IMR-90 (cell line): ENCODE results near the gene WFDC9. TPM values are rescaled to one million over a fixed set of nuclear protein-coding genes. Genes with fewer than 3 reads are reported as not detected.

Experiments
- ATAC-seq: fragments of 200-7000 bp; cut with Tn5 transposase; 2 replicates; pipeline ENCODE4 v1.9.1; 2020; ENCODE audit warnings: low read depth, mild to moderate bottlenecking, moderate library complexity
- BruUV-seq: library from RNA; stranded (reverse); fragments of 400-500 nt; replicated peaks from 2 replicates; lab custom pipeline; 2021; lab: Mats Ljungman, UMichigan
- CTCF ChIA-PET: fragments of 300-600 bp; formaldehyde crosslinking; extraction: SDS; loops from one replicate; lab custom pipeline; 2021; ENCODE audit warnings: antibody characterized with exemption; lab: Yijun Ruan, JAX
- POLR2A ChIA-PET: fragments of 300-600 bp; sonication (Branson Sonifier 250); formaldehyde crosslinking; loops from one replicate; lab custom pipeline; 2022; ENCODE audit warnings: antibody characterized with exemption; ENCODE audit not compliant: unreplicated experiment; lab: Charles Lee
- DNase-seq: peaks from one replicate; pipeline ENCODE4 v3.0.0; 2013
- H2AFZ ChIP-seq: replicated peaks from 2 replicates; pipeline ENCODE3; 2013; ENCODE audit warnings: low read length, mild to moderate bottlenecking; ENCODE audit not compliant: poor library complexity
- H2AK5ac ChIP-seq: 2 replicates; pipeline ENCODE4 v1.6.1; 2013; ENCODE audit warnings: low read depth, low read length, inconsistent platforms
- H2AK9ac ChIP-seq: replicated peaks from 2 replicates; pipeline ENCODE3; 2013; ENCODE audit warnings: mild to moderate bottlenecking, low read depth, low read length, moderate library complexity; ENCODE audit not compliant: poor library complexity
- H2BK120ac ChIP-seq: 2 replicates; pipeline ENCODE4 v1.6.1; 2013; ENCODE audit warnings: low read depth, low read length, inconsistent platforms
- H2BK15ac ChIP-seq: 3 replicates; pipeline ENCODE4 v1.6.1; 2013; ENCODE audit warnings: low read depth, low read length, inconsistent platforms
- H2BK20ac ChIP-seq: 2 replicates; pipeline ENCODE4 v1.6.1; 2013; ENCODE audit warnings: low read depth, mild to moderate bottlenecking, inconsistent platforms, low read length, moderate library complexity
- H2BK5ac ChIP-seq: 2 replicates; pipeline ENCODE4 v1.6.1; 2013; ENCODE audit warnings: mild to moderate bottlenecking, low read depth, low read length, inconsistent platforms; ENCODE audit not compliant: poor library complexity, severe bottlenecking
- H3K14ac ChIP-seq: replicated peaks from 2 replicates; pipeline ENCODE4 v1.6.1; 2013; ENCODE audit warnings: low read depth, low read length, inconsistent platforms
- H3K18ac ChIP-seq: 2 replicates; pipeline ENCODE4 v1.6.1; 2013; ENCODE audit warnings: low read depth, low read length, control low read depth
- H3K23ac ChIP-seq: 2 replicates; pipeline ENCODE4 v1.6.1; 2013; ENCODE audit warnings: low read depth, low read length, inconsistent platforms
- H3K27ac ChIP-seq: 2 replicates; pipeline ENCODE4 v1.5.1; 2013; ENCODE audit warnings: mild to moderate bottlenecking, control low read depth, low read length; ENCODE audit not compliant: insufficient read depth
- H3K27me3 ChIP-seq: 2 replicates; pipeline ENCODE4 v1.6.1; 2013; ENCODE audit warnings: low read length; ENCODE audit not compliant: control insufficient read depth, insufficient read depth
- H3K36me3 ChIP-seq: 2 replicates; pipeline ENCODE4 v1.6.1; 2013; ENCODE audit warnings: low read length, mixed read lengths; ENCODE audit not compliant: control insufficient read depth, insufficient read depth
- H3K4ac ChIP-seq: 2 replicates; pipeline ENCODE4 v1.6.1; 2013; ENCODE audit warnings: low read depth, low read length, inconsistent platforms
- H3K4me1 ChIP-seq: 2 replicates; pipeline ENCODE4 v1.6.1; 2013; ENCODE audit warnings: low read length, mixed read lengths; ENCODE audit not compliant: control insufficient read depth, insufficient read depth
- H3K4me2 ChIP-seq: 2 replicates; pipeline ENCODE4 v1.6.1; 2013; ENCODE audit warnings: low read depth, mild to moderate bottlenecking, control low read depth, low read length, moderate library complexity
- H3K4me3 ChIP-seq: 2 replicates; pipeline ENCODE4 v1.5.1; 2013; ENCODE audit warnings: low read depth, mild to moderate bottlenecking, control low read depth, low read length, moderate library complexity; ENCODE audit not compliant: insufficient read depth
- H3K56ac ChIP-seq: 2 replicates; pipeline ENCODE4 v1.6.1; 2013; ENCODE audit warnings: low read length, inconsistent platforms; ENCODE audit not compliant: insufficient read depth; ENCODE audit errors: extremely low read depth
- H3K79me1 ChIP-seq, 2 experiments: 2 replicates each; pipeline ENCODE4 v1.6.1; 2013; ENCODE audit warnings: low read length in 2 of 2, inconsistent platforms in 1 of 2, low read depth in 1 of 2
- H3K9ac ChIP-seq: 2 replicates; pipeline ENCODE4 v1.6.1; 2013; ENCODE audit warnings: low read depth, low read length, control low read depth
- H3K9me1 ChIP-seq: 2 replicates; pipeline ENCODE4 v1.6.1; 2013; ENCODE audit warnings: low read length, inconsistent platforms; ENCODE audit not compliant: insufficient read depth
- H3K9me3 ChIP-seq: 2 replicates; pipeline ENCODE4 v1.6.1; 2013; ENCODE audit warnings: low read length; ENCODE audit not compliant: control insufficient read depth, insufficient read depth
- H4K20me1 ChIP-seq: 2 replicates; pipeline ENCODE4 v1.6.1; 2013; ENCODE audit warnings: low read length, inconsistent platforms; ENCODE audit not compliant: insufficient read depth
- H4K5ac ChIP-seq: 2 replicates; pipeline ENCODE4 v1.6.1; 2013; ENCODE audit warnings: mild to moderate bottlenecking, low read depth, low read length, control low read depth
- H4K8ac ChIP-seq, 2 experiments: 2 replicates each; pipeline ENCODE4 v1.6.1; 2013; ENCODE audit warnings: low read depth in 2 of 2, low read length in 2 of 2, control low read depth in 1 of 2, inconsistent platforms in 1 of 2
- H4K91ac ChIP-seq: 2 replicates; pipeline ENCODE4 v1.6.1; 2013; ENCODE audit warnings: low read depth, low read length, inconsistent platforms; ENCODE audit not compliant: insufficient read depth
- BHLHE40 ChIP-seq: fragments of 150-350 bp; IDR thresholded peaks from 2 replicates; pipeline ENCODE4 v1.6.1; 2016; ENCODE audit warnings: mild to moderate bottlenecking, low read depth, low read length
- MAFK ChIP-seq: IDR thresholded peaks from 2 replicates; pipeline ENCODE4 v1.6.1; 2012; ENCODE audit warnings: low read depth, low read length, improper control_type of control experiment
- MAZ ChIP-seq: IDR thresholded peaks from 2 replicates; pipeline ENCODE4 v1.6.1; 2012; ENCODE audit warnings: low read depth, mild to moderate bottlenecking, low read length, improper control_type of control experiment, moderate library complexity, borderline replicate concordance
- MXI1 ChIP-seq: IDR thresholded peaks from 2 replicates; pipeline ENCODE4 v1.6.1; 2012; ENCODE audit warnings: low read depth, mild to moderate bottlenecking, low read length, moderate library complexity, borderline replicate concordance
- NFE2L2 ChIP-seq: fragments of 150-350 bp; IDR thresholded peaks from 2 replicates; pipeline ENCODE4 v1.6.1; 2016; ENCODE audit warnings: low read depth, mild to moderate bottlenecking, low read length
- POLR2A ChIP-seq: IDR thresholded peaks from 2 replicates; pipeline ENCODE4 v1.6.1; 2012; ENCODE audit warnings: mild to moderate bottlenecking, low read depth, low read length
- RAD21 ChIP-seq: IDR thresholded peaks from 2 replicates; pipeline ENCODE4 v1.6.1; 2012; ENCODE audit warnings: low read length, improper control_type of control experiment
- RCOR1 ChIP-seq: IDR thresholded peaks from 2 replicates; pipeline ENCODE4 v1.6.1; 2012; ENCODE audit warnings: mild to moderate bottlenecking, low read length, improper control_type of control experiment; ENCODE audit not compliant: insufficient replicate concordance
- SMC3 ChIP-seq: fragments of 150-350 bp; IDR thresholded peaks from 2 replicates; pipeline ENCODE4 v1.6.1; 2016; ENCODE audit warnings: low read depth, mild to moderate bottlenecking, antibody characterized with exemption, low read length, moderate library complexity
- WGBS, 2 experiments: methylation state at CpG; one replicate each; pipeline versions ENCODE4 v1.1.5 to v1.1.7; 2013; ENCODE audit warnings: missing lambda C conversion rate in 2 of 2; ENCODE audit not compliant: insufficient read length in 1 of 2; ENCODE audit errors: extremely low coverage in 2 of 2; 5-methylcytosine and 5-hydroxymethylcytosine counted together
- dilution Hi-C: fragments of 300-500 bp; cut with HindIII; formaldehyde crosslinking; loops from one replicate; pipeline ENCODE4 v1.14.3; 2018; ENCODE audit warnings: low sequenced_read_pairs; ENCODE audit not compliant: unreplicated experiment
- in situ Hi-C: fragments of 300-500 bp; cut with MboI; formaldehyde crosslinking; loops from 3 replicates; pipeline ENCODE4 v1.14.3; 2019; ENCODE audit warnings: low sequenced_read_pairs, inconsistent platforms, mixed read lengths
- intact Hi-C: fragments of 100-400 bp; cut with micrococcal nuclease; formaldehyde crosslinking; loops from 2 replicates; pipeline ENCODE4 v1.10.0; 2022
- polyA plus RNA-seq, 3 experiments: library from polyadenylated mRNA; depleted of rRNA; stranded (reverse); fragments of >200 nt; gene quantifications; 2 replicates each; pipeline ENCODE4 v1.2.3, GENCODE V29; 2012; ENCODE audit warnings: low replicate concordance in 1 of 3
- total RNA-seq: library from RNA; depleted of rRNA; stranded (reverse); fragments of >200 nt; gene quantifications from 2 replicates; pipeline ENCODE4 v1.2.3, GENCODE V29; 2012
- TF ChIP-seq, protein P1 (sequence below): conservative IDR thresholded peaks from 2 replicates; pipeline ENCODE4 v1.5.1; 2012; ENCODE audit warnings: mild to moderate bottlenecking, low read depth, low read length, improper control_type of control experiment
- TF ChIP-seq, protein P2 (sequence below): fragments of 150-350 bp; IDR thresholded peaks from 2 replicates; pipeline ENCODE4 v1.6.1; 2016; ENCODE audit warnings: low read depth, mild to moderate bottlenecking, low read length, moderate library complexity, borderline replicate concordance

Gene WFDC9
- total and polyA plus RNA-seq, 2 of the 4 experiments (the other 2 are of a cell fraction) = not detected

DNA sequence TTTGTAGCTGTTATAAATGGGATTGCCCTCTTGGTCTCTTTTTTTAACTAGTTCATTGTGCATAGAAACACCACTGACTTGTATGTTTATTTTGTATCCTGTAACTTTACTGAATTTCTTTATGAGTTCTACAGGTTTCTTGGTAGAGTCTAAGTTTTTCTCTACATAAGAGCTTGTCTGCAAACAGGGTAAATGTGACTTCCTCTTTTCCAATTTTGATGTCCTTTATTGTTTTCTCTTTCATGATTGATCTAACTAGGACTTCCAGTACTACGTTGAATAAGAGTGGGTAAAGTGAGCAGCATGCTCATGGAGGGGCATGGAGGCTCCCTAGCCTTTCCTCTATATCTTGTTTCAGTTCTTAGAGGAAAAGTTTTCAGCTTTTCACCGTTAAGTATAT lies 4.5 kb downstream of the WFDC9 start:
- H2BK20ac ChIP-seq = no peak overlapping the region
- no peak for ATAC-seq
- H4K20me1 ChIP-seq = no peaks in the 10 kb centered on the region

More for the DNA sequence above, 4.5 kb downstream of the WFDC9 start:
- intact Hi-C loops = no loop called here
- Histone ChIP-seq H3K4me1 (no peaks in the 10 kb centered on the region), H3K9me1 (no peaks in the 10 kb centered on the region), H2AFZ (no peak overlapping the region), H4K8ac (no peak overlapping the region), H3K4me3 (no peak overlapping the region), H3K14ac (no peak overlapping the region), H2BK120ac (no peak overlapping the region), H3K18ac (no peak overlapping the region), H3K4me2 (no peak overlapping the region), H2AK5ac (no peak overlapping the region), H3K36me3 (no peaks in the 10 kb centered on the region), H4K5ac (no peak overlapping the region), H4K91ac (no peak overlapping the region), H3K4ac (no peak overlapping the region), H3K27me3 (no peaks in the 10 kb centered on the region), H2AK9ac (no peak overlapping the region), H2BK15ac (no peak overlapping the region), H3K23ac (no peak overlapping the region), H3K9ac (no peak overlapping the region), H3K9me3 (no peaks in the 10 kb centered on the region), H3K56ac (no peak overlapping the region), H3K79me1 (no peaks in the 10 kb centered on the region), H3K27ac (no peak overlapping the region), H2BK5ac (no peak overlapping the region)
- BruUV-seq = no TSS peak
- POLR2A ChIA-PET = no interaction called here
- TF ChIP-seq POLR2A (no peak), SMC3 (no peak), RAD21 (no peak), MAFK (no peak), RCOR1 (no peak), MAZ (no peak), MXI1 (no peak), NFE2L2 (no peak), BHLHE40 (no peak)
- TF ChIP-seq, protein P1, sequence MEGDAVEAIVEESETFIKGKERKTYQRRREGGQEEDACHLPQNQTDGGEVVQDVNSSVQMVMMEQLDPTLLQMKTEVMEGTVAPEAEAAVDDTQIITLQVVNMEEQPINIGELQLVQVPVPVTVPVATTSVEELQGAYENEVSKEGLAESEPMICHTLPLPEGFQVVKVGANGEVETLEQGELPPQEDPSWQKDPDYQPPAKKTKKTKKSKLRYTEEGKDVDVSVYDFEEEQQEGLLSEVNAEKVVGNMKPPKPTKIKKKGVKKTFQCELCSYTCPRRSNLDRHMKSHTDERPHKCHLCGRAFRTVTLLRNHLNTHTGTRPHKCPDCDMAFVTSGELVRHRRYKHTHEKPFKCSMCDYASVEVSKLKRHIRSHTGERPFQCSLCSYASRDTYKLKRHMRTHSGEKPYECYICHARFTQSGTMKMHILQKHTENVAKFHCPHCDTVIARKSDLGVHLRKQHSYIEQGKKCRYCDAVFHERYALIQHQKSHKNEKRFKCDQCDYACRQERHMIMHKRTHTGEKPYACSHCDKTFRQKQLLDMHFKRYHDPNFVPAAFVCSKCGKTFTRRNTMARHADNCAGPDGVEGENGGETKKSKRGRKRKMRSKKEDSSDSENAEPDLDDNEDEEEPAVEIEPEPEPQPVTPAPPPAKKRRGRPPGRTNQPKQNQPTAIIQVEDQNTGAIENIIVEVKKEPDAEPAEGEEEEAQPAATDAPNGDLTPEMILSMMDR = no peak
- TF ChIP-seq, protein P2, sequence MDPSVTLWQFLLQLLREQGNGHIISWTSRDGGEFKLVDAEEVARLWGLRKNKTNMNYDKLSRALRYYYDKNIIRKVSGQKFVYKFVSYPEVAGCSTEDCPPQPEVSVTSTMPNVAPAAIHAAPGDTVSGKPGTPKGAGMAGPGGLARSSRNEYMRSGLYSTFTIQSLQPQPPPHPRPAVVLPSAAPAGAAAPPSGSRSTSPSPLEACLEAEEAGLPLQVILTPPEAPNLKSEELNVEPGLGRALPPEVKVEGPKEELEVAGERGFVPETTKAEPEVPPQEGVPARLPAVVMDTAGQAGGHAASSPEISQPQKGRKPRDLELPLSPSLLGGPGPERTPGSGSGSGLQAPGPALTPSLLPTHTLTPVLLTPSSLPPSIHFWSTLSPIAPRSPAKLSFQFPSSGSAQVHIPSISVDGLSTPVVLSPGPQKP = no peak
- in situ Hi-C loops = no loop called here
- WGBS, 2 experiments = no CpG with 5 or more reads among the region's 2 CpGs
- CTCF ChIA-PET = interaction anchor here (0.6 kb wide), 1 partner anchor 653 kb away, joined by 3 read pairs; no protein-coding TSS in a partner anchor
- DNase-seq = no peak
- dilution Hi-C loops = no loop called here
